IMR-90 (cell line): ENCODE measurements around the gene C3. TPM values are rescaled to one million over a fixed set of nuclear protein-coding genes. Genes with fewer than 3 reads are reported as not detected.

Source experiments
- ATAC-seq: fragments of 200-7000 bp; cut with Tn5 transposase; 2 replicates; pipeline ENCODE4 v1.9.1; 2020; ENCODE audit warnings: low read depth, mild to moderate bottlenecking, moderate library complexity
- BruUV-seq: library from RNA; stranded (reverse); fragments of 400-500 nt; replicated peaks from 2 replicates; lab custom pipeline; 2021; lab: Mats Ljungman, UMichigan
- CTCF ChIA-PET: fragments of 300-600 bp; formaldehyde crosslinking; extraction: SDS; loops from one replicate; lab custom pipeline; 2021; ENCODE audit warnings: antibody characterized with exemption; lab: Yijun Ruan, JAX
- POLR2A ChIA-PET: fragments of 300-600 bp; sonication (Branson Sonifier 250); formaldehyde crosslinking; loops from one replicate; lab custom pipeline; 2022; ENCODE audit warnings: antibody characterized with exemption; ENCODE audit not compliant: unreplicated experiment; lab: Charles Lee
- DNase-seq: peaks from one replicate; pipeline ENCODE4 v3.0.0; 2013
- H2AFZ ChIP-seq: replicated peaks from 2 replicates; pipeline ENCODE3; 2013; ENCODE audit warnings: low read length, mild to moderate bottlenecking; ENCODE audit not compliant: poor library complexity
- H2AK5ac ChIP-seq: 2 replicates; pipeline ENCODE4 v1.6.1; 2013; ENCODE audit warnings: low read depth, low read length, inconsistent platforms
- H2AK9ac ChIP-seq: replicated peaks from 2 replicates; pipeline ENCODE3; 2013; ENCODE audit warnings: mild to moderate bottlenecking, low read depth, low read length, moderate library complexity; ENCODE audit not compliant: poor library complexity
- H2BK120ac ChIP-seq: 2 replicates; pipeline ENCODE4 v1.6.1; 2013; ENCODE audit warnings: low read depth, low read length, inconsistent platforms
- H2BK15ac ChIP-seq: 3 replicates; pipeline ENCODE4 v1.6.1; 2013; ENCODE audit warnings: low read depth, low read length, inconsistent platforms
- H2BK20ac ChIP-seq: 2 replicates; pipeline ENCODE4 v1.6.1; 2013; ENCODE audit warnings: low read depth, mild to moderate bottlenecking, inconsistent platforms, low read length, moderate library complexity
- H2BK5ac ChIP-seq: 2 replicates; pipeline ENCODE4 v1.6.1; 2013; ENCODE audit warnings: mild to moderate bottlenecking, low read depth, low read length, inconsistent platforms; ENCODE audit not compliant: poor library complexity, severe bottlenecking
- H3K14ac ChIP-seq: replicated peaks from 2 replicates; pipeline ENCODE4 v1.6.1; 2013; ENCODE audit warnings: low read depth, low read length, inconsistent platforms
- H3K18ac ChIP-seq: 2 replicates; pipeline ENCODE4 v1.6.1; 2013; ENCODE audit warnings: low read depth, low read length, control low read depth
- H3K23ac ChIP-seq: 2 replicates; pipeline ENCODE4 v1.6.1; 2013; ENCODE audit warnings: low read depth, low read length, inconsistent platforms
- H3K27ac ChIP-seq: 2 replicates; pipeline ENCODE4 v1.5.1; 2013; ENCODE audit warnings: mild to moderate bottlenecking, control low read depth, low read length; ENCODE audit not compliant: insufficient read depth
- H3K27me3 ChIP-seq: 2 replicates; pipeline ENCODE4 v1.6.1; 2013; ENCODE audit warnings: low read length; ENCODE audit not compliant: control insufficient read depth, insufficient read depth
- H3K36me3 ChIP-seq: 2 replicates; pipeline ENCODE4 v1.6.1; 2013; ENCODE audit warnings: low read length, mixed read lengths; ENCODE audit not compliant: control insufficient read depth, insufficient read depth
- H3K4ac ChIP-seq: 2 replicates; pipeline ENCODE4 v1.6.1; 2013; ENCODE audit warnings: low read depth, low read length, inconsistent platforms
- H3K4me1 ChIP-seq: 2 replicates; pipeline ENCODE4 v1.6.1; 2013; ENCODE audit warnings: low read length, mixed read lengths; ENCODE audit not compliant: control insufficient read depth, insufficient read depth
- H3K4me2 ChIP-seq: 2 replicates; pipeline ENCODE4 v1.6.1; 2013; ENCODE audit warnings: low read depth, mild to moderate bottlenecking, control low read depth, low read length, moderate library complexity
- H3K4me3 ChIP-seq: 2 replicates; pipeline ENCODE4 v1.5.1; 2013; ENCODE audit warnings: low read depth, mild to moderate bottlenecking, control low read depth, low read length, moderate library complexity; ENCODE audit not compliant: insufficient read depth
- H3K56ac ChIP-seq: 2 replicates; pipeline ENCODE4 v1.6.1; 2013; ENCODE audit warnings: low read length, inconsistent platforms; ENCODE audit not compliant: insufficient read depth; ENCODE audit errors: extremely low read depth
- H3K79me1 ChIP-seq, 2 experiments: 2 replicates each; pipeline ENCODE4 v1.6.1; 2013; ENCODE audit warnings: low read length in 2 of 2, inconsistent platforms in 1 of 2, low read depth in 1 of 2
- H3K9ac ChIP-seq: 2 replicates; pipeline ENCODE4 v1.6.1; 2013; ENCODE audit warnings: low read depth, low read length, control low read depth
- H3K9me1 ChIP-seq: 2 replicates; pipeline ENCODE4 v1.6.1; 2013; ENCODE audit warnings: low read length, inconsistent platforms; ENCODE audit not compliant: insufficient read depth
- H3K9me3 ChIP-seq: 2 replicates; pipeline ENCODE4 v1.6.1; 2013; ENCODE audit warnings: low read length; ENCODE audit not compliant: control insufficient read depth, insufficient read depth
- H4K20me1 ChIP-seq: 2 replicates; pipeline ENCODE4 v1.6.1; 2013; ENCODE audit warnings: low read length, inconsistent platforms; ENCODE audit not compliant: insufficient read depth
- H4K5ac ChIP-seq: 2 replicates; pipeline ENCODE4 v1.6.1; 2013; ENCODE audit warnings: mild to moderate bottlenecking, low read depth, low read length, control low read depth
- H4K8ac ChIP-seq, 2 experiments: 2 replicates each; pipeline ENCODE4 v1.6.1; 2013; ENCODE audit warnings: low read depth in 2 of 2, low read length in 2 of 2, control low read depth in 1 of 2, inconsistent platforms in 1 of 2
- H4K91ac ChIP-seq: 2 replicates; pipeline ENCODE4 v1.6.1; 2013; ENCODE audit warnings: low read depth, low read length, inconsistent platforms; ENCODE audit not compliant: insufficient read depth
- BHLHE40 ChIP-seq: fragments of 150-350 bp; IDR thresholded peaks from 2 replicates; pipeline ENCODE4 v1.6.1; 2016; ENCODE audit warnings: mild to moderate bottlenecking, low read depth, low read length
- CEBPB ChIP-seq: IDR thresholded peaks from 2 replicates; pipeline ENCODE4 v1.6.1; 2012; ENCODE audit warnings: low read depth, low read length, improper control_type of control experiment
- CHD1 ChIP-seq: IDR thresholded peaks from 2 replicates; pipeline ENCODE4 v1.6.1; 2012; ENCODE audit warnings: low read depth, low read length, improper control_type of control experiment
- ELK1 ChIP-seq: fragments of 150-350 bp; IDR thresholded peaks from 2 replicates; pipeline ENCODE4 v1.6.1; 2016; ENCODE audit warnings: low read depth, mild to moderate bottlenecking, low read length, moderate library complexity, borderline replicate concordance
- FOS ChIP-seq: fragments of 150-350 bp; IDR thresholded peaks from 2 replicates; pipeline ENCODE4 v1.6.1; 2016; ENCODE audit warnings: low read depth, low read length
- MAFK ChIP-seq: IDR thresholded peaks from 2 replicates; pipeline ENCODE4 v1.6.1; 2012; ENCODE audit warnings: low read depth, low read length, improper control_type of control experiment
- MAZ ChIP-seq: IDR thresholded peaks from 2 replicates; pipeline ENCODE4 v1.6.1; 2012; ENCODE audit warnings: low read depth, mild to moderate bottlenecking, low read length, improper control_type of control experiment, moderate library complexity, borderline replicate concordance
- MXI1 ChIP-seq: IDR thresholded peaks from 2 replicates; pipeline ENCODE4 v1.6.1; 2012; ENCODE audit warnings: low read depth, mild to moderate bottlenecking, low read length, moderate library complexity, borderline replicate concordance
- NFE2L2 ChIP-seq: fragments of 150-350 bp; IDR thresholded peaks from 2 replicates; pipeline ENCODE4 v1.6.1; 2016; ENCODE audit warnings: low read depth, mild to moderate bottlenecking, low read length
- POLR2A ChIP-seq: IDR thresholded peaks from 2 replicates; pipeline ENCODE4 v1.6.1; 2012; ENCODE audit warnings: mild to moderate bottlenecking, low read depth, low read length
- RAD21 ChIP-seq: IDR thresholded peaks from 2 replicates; pipeline ENCODE4 v1.6.1; 2012; ENCODE audit warnings: low read length, improper control_type of control experiment
- RCOR1 ChIP-seq: IDR thresholded peaks from 2 replicates; pipeline ENCODE4 v1.6.1; 2012; ENCODE audit warnings: mild to moderate bottlenecking, low read length, improper control_type of control experiment; ENCODE audit not compliant: insufficient replicate concordance
- RFX5 ChIP-seq: IDR thresholded peaks from 2 replicates; pipeline ENCODE4 v1.8.0; 2012; ENCODE audit warnings: low read depth, mild to moderate bottlenecking, low read length, moderate library complexity
- SMC3 ChIP-seq: fragments of 150-350 bp; IDR thresholded peaks from 2 replicates; pipeline ENCODE4 v1.6.1; 2016; ENCODE audit warnings: low read depth, mild to moderate bottlenecking, antibody characterized with exemption, low read length, moderate library complexity
- WGBS, 2 experiments: methylation state at CpG; one replicate each; pipeline versions ENCODE4 v1.1.5 to v1.1.7; 2013; ENCODE audit warnings: missing lambda C conversion rate in 2 of 2; ENCODE audit not compliant: insufficient read length in 1 of 2; ENCODE audit errors: extremely low coverage in 2 of 2; 5-methylcytosine and 5-hydroxymethylcytosine counted together
- dilution Hi-C: fragments of 300-500 bp; cut with HindIII; formaldehyde crosslinking; loops from one replicate; pipeline ENCODE4 v1.14.3; 2018; ENCODE audit warnings: low sequenced_read_pairs; ENCODE audit not compliant: unreplicated experiment
- in situ Hi-C: fragments of 300-500 bp; cut with MboI; formaldehyde crosslinking; loops from 3 replicates; pipeline ENCODE4 v1.14.3; 2019; ENCODE audit warnings: low sequenced_read_pairs, inconsistent platforms, mixed read lengths
- intact Hi-C: fragments of 100-400 bp; cut with micrococcal nuclease; formaldehyde crosslinking; loops from 2 replicates; pipeline ENCODE4 v1.10.0; 2022
- polyA plus RNA-seq, 3 experiments: library from polyadenylated mRNA; depleted of rRNA; stranded (reverse); fragments of >200 nt; gene quantifications; 2 replicates each; pipeline ENCODE4 v1.2.3, GENCODE V29; 2012; ENCODE audit warnings: low replicate concordance in 1 of 3
- total RNA-seq: library from RNA; depleted of rRNA; stranded (reverse); fragments of >200 nt; gene quantifications from 2 replicates; pipeline ENCODE4 v1.2.3, GENCODE V29; 2012
- TF ChIP-seq, protein P1 (sequence below): fragments of 150-350 bp; IDR thresholded peaks from 2 replicates; pipeline ENCODE4 v1.6.1; 2017; ENCODE audit warnings: mild to moderate bottlenecking, antibody characterized with exemption, low read length, low read depth
- TF ChIP-seq, protein P2 (sequence below): conservative IDR thresholded peaks from 2 replicates; pipeline ENCODE4 v1.5.1; 2012; ENCODE audit warnings: mild to moderate bottlenecking, low read depth, low read length, improper control_type of control experiment

The C3 gene
- total and polyA plus RNA-seq, 2 of the 4 experiments (the other 2 are of a cell fraction), result 0.36 TPM; not detected in 1

DNA sequence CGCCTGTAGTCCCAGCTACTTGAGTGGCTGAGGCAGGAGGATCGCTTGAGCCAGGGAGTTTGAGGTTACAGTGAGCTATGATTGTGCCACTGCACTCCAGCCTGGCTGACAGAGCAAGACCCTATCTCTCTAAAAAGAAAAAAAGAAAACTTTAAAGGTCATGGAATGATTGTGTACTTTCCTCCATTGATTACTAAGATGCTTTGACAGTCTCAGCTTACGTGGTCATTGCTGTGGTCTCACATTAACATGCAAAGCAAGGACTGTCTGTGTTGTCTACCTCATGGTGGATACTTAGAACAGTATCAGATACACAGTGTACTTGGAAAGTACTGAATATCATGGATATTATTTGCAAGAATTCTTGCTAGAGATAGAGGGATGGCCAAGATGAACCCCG is 36.5 kb downstream of the C3 start:
- DNase-seq, result no peak
- in situ Hi-C loops, result no loop called here
- Histone ChIP-seq H3K4me2 (no peak overlapping the region), H3K79me1 (no peaks in the 10 kb centered on the region), H2BK5ac (no peak overlapping the region), H4K20me1 (no peaks in the 10 kb centered on the region), H3K27ac (no peak overlapping the region), H3K9me1 (no peaks in the 10 kb centered on the region), H4K91ac (no peak overlapping the region), H3K4ac (no peak overlapping the region), H2AK5ac (no peak overlapping the region), H3K56ac (no peak overlapping the region), H3K23ac (no peak overlapping the region), H4K5ac (no peak overlapping the region), H3K18ac (no peak overlapping the region), H4K8ac (no peak overlapping the region), H2BK120ac (no peak overlapping the region), H2BK20ac (no peak overlapping the region), H3K27me3 (no peaks in the 10 kb centered on the region), H2AFZ (no peak overlapping the region), H3K36me3 (no peaks in the 10 kb centered on the region), H3K9ac (no peak overlapping the region), H3K4me3 (no peak overlapping the region), H3K4me1 (no peaks in the 10 kb centered on the region), H2AK9ac (no peak overlapping the region), H3K9me3 (peaks cover 7% of the 10 kb centered on the region), H3K14ac (no peak overlapping the region), H2BK15ac (no peak overlapping the region)
- dilution Hi-C loops, result no loop called here
- CTCF ChIA-PET, result no interaction called here
- POLR2A ChIA-PET, result no interaction called here
- intact Hi-C loops, result no loop called here
- ATAC-seq, result no peak
- no peak for TF ChIP-seq RAD21
- no peak for TF ChIP-seq RCOR1
- no peak for TF ChIP-seq MAZ
- TF ChIP-seq CEBPB, result no peak
- no peak for TF ChIP-seq MXI1
- no peak for TF ChIP-seq POLR2A
- TF ChIP-seq, protein P1, sequence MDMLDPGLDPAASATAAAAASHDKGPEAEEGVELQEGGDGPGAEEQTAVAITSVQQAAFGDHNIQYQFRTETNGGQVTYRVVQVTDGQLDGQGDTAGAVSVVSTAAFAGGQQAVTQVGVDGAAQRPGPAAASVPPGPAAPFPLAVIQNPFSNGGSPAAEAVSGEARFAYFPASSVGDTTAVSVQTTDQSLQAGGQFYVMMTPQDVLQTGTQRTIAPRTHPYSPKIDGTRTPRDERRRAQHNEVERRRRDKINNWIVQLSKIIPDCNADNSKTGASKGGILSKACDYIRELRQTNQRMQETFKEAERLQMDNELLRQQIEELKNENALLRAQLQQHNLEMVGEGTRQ, result no peak
- TF ChIP-seq SMC3, result no peak
- TF ChIP-seq, protein P2, sequence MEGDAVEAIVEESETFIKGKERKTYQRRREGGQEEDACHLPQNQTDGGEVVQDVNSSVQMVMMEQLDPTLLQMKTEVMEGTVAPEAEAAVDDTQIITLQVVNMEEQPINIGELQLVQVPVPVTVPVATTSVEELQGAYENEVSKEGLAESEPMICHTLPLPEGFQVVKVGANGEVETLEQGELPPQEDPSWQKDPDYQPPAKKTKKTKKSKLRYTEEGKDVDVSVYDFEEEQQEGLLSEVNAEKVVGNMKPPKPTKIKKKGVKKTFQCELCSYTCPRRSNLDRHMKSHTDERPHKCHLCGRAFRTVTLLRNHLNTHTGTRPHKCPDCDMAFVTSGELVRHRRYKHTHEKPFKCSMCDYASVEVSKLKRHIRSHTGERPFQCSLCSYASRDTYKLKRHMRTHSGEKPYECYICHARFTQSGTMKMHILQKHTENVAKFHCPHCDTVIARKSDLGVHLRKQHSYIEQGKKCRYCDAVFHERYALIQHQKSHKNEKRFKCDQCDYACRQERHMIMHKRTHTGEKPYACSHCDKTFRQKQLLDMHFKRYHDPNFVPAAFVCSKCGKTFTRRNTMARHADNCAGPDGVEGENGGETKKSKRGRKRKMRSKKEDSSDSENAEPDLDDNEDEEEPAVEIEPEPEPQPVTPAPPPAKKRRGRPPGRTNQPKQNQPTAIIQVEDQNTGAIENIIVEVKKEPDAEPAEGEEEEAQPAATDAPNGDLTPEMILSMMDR, result no peak
- TF ChIP-seq BHLHE40, result no peak
- TF ChIP-seq RFX5, result no peak
- no peak for TF ChIP-seq CHD1
- TF ChIP-seq ELK1, result no peak
- TF ChIP-seq NFE2L2, result no peak
- TF ChIP-seq MAFK, result no peak
- no peak for TF ChIP-seq FOS
- 83% methylated on average over 1 of the region's 4 CpGs; no CpG with 5 or more reads in 1 of the 2 experiments for WGBS, 2 experiments
- BruUV-seq, result no TSS peak
